BLaER1 (cell line): ENCODE measurements around the gene HSH2D.

Experiments
- H3K27ac ChIP-seq: shearing (Covaris generic); formaldehyde crosslinking; 2 replicates; pipeline ENCODE4 v1.8.1; 2022
- H3K27me3 ChIP-seq: shearing (Covaris generic); formaldehyde crosslinking; 2 replicates; pipeline ENCODE4 v1.8.1; 2022
- H3K36me3 ChIP-seq: shearing (Covaris generic); formaldehyde crosslinking; 2 replicates; pipeline ENCODE4 v1.8.1; 2022
- H3K4me1 ChIP-seq: shearing (Covaris generic); formaldehyde crosslinking; 2 replicates; pipeline ENCODE4 v1.8.1; 2022
- H3K4me2 ChIP-seq: shearing (Covaris generic); formaldehyde crosslinking; 2 replicates; pipeline ENCODE4 v1.8.1; 2022
- H3K4me3 ChIP-seq: shearing (Covaris generic); formaldehyde crosslinking; 2 replicates; pipeline ENCODE4 v1.8.1; 2022
- H3K9ac ChIP-seq: shearing (Covaris generic); formaldehyde crosslinking; 2 replicates; pipeline ENCODE4 v1.8.1; 2022
- H3K9me3 ChIP-seq: shearing (Covaris generic); formaldehyde crosslinking; 2 replicates; pipeline ENCODE4 v1.8.1; 2022
- H4K20me1 ChIP-seq: shearing (Covaris generic); formaldehyde crosslinking; 2 replicates; pipeline ENCODE4 v1.8.1; 2022
- Cebpa-rat ChIP-seq: shearing (Covaris generic); IDR thresholded peaks from 2 replicates; pipeline ENCODE4 v1.8.1; 2022

Gene HSH2D

DNA sequence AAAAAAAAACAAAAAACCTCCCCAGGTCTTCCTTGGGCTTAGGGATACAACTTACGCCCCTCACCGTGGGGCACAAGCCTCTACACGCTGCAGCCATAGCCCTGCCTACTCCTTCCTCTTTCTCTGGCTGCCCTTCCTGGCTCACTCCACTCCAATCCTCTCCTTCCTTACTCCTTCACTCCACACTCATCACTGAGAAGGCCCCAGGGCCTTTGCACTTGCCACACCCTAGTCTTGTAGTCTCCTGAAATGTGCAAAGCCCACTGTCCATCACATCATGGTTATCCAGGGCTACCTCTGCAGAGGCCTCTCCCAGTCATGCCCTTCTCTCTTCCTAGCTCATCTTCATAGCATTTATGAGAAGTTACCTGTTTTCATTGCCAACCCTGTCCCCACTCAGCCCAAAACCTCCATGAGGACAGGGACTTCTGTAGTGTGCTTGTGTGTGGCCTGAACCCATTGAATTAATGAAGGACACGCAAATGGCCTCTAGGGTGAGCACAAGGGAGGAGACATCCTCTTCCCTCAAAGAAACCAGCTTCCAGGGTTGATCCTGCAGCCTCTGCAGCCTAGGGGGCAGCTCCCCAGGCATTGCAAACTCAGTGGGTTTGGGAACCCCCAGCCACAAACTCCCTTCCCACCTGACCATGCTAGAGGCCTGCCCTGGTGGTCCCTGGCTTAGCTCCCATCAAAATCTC is 7.9 kb upstream of the HSH2D start:
- Histone ChIP-seq H3K9me3 (peaks cover 3% of the 10 kb centered on the region; the same call in 1 of the 2 replicates), H3K4me2 (no peak overlapping the region; the same call in 1 of the 2 replicates), H3K27me3 (no peaks in the 10 kb centered on the region), H4K20me1 (no peaks in the 10 kb centered on the region), H3K36me3 (peaks cover 53% of the 10 kb centered on the region), H3K4me3 (no peak overlapping the region), H3K9ac (no peak overlapping the region), H3K4me1 (peaks cover 94% of the 10 kb centered on the region), H3K27ac (peak overlapping the region; percentile 32; the same call in 1 of the 2 replicates)
- no peak for TF ChIP-seq Cebpa-rat

DNA sequence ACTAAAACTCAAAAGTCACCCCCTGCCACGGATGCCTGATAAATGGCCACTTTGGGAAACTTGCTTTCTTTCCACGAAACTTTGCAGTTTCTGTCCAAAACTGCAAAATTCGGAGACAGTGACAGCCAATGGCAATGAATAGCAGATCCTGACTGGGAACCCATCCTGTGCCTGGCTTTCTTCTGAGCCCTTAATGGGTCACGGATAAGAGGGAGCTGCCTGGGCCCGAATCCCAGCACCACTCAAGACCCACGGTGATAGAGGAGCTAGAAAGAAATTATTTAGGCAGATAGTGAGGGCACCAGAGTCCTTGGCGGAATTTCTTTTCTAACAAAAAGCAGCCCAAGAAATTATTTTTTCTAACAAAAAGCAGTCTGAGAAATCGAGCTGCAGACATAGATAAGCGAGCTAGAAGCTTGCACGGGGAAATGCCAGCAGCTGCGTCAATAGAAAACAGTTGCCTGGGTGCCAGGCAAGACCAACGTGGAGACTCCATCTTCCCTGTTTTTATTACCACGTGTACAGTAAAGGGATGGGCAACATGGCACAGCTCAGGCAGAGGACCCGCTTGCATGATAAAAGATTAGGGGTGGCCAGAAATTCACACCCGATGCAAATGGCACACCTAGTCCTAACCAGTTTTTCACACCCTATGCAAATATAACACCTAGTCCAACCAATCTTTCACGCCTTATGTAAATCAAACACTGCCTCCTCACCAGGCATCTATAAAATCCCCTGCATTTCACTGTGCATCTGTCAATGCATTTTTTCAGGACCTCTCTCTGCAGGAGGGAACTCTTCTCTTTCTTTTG is 7.1 kb upstream of the HSH2D start:
- H3K27me3 ChIP-seq: no peaks in the 10 kb centered on the region
- H3K4me1 ChIP-seq: peaks cover 97% of the 10 kb centered on the region
- H3K9ac ChIP-seq: no peak overlapping the region
- H4K20me1 ChIP-seq: no peaks in the 10 kb centered on the region
- peaks cover 3% of the 10 kb centered on the region; the same call in 1 of the 2 replicates for H3K9me3 ChIP-seq
- H3K27ac ChIP-seq: peak overlapping the region; percentile 32
- no peak overlapping the region for H3K4me3 ChIP-seq
- 0 out of 2 replicates have a peak overlapping the region, but pooled peaks have one; percentile 4 for H3K4me2 ChIP-seq
- no peak for TF ChIP-seq Cebpa-rat
- peaks cover 45% of the 10 kb centered on the region for H3K36me3 ChIP-seq

DNA sequence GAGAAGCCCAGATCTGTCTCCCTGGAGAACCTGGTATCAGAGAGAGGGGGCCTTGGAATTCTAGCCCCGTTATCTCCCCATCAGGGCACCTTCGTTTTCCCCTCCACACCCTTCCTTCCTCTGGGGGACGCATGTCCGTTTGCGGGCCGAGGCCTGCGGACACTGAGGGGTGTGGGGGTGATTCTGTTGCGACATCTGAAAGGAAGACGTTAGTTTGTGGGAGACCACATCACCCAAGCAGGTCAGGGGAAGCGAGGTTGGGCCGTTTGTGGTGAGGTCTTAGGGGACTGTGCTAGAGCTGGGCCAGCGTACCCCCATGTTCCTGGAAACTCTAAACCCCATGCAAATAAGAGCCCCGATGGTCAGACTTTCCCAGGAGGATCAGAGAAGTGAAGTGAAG is 3.7 kb upstream of the HSH2D start:
- Histone ChIP-seq H4K20me1 (no peaks in the 10 kb centered on the region), H3K4me2 (peak overlapping the region; percentile 91), H3K36me3 (peaks cover 11% of the 10 kb centered on the region; the same call in 1 of the 2 replicates), H3K27ac (peak overlapping the region; percentile 89), H3K4me3 (peak overlapping the region; percentile 18; the same call in 1 of the 2 replicates), H3K9me3 (no peaks in the 10 kb centered on the region), H3K4me1 (peaks cover 97% of the 10 kb centered on the region), H3K9ac (peak overlapping the region; percentile 64), H3K27me3 (no peaks in the 10 kb centered on the region)
- TF ChIP-seq Cebpa-rat: peak; percentile 90

DNA sequence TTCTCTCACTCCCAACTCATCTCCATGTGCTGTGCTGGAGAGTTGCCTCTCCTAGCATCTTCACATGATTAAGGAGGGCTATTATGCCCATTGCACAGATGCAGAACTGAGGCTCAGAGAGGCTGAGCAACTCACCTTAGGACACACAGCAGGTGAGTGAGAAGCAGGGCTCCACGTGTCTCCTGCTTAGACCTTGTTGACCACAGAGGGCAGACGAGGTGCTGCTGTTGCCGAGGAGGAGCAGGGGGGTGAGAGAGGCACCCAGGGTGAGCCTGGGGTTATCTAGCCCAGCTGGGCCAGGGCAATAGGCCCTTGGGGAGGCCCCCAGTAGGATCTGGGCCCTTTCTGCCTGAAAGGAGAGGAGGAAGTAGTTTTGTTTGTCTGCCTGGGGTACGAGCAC is 2.4 kb upstream of the HSH2D start:
- Histone ChIP-seq H3K27me3 (no peaks in the 10 kb centered on the region), H3K9me3 (no peaks in the 10 kb centered on the region), H3K4me1 (peaks cover 97% of the 10 kb centered on the region), H3K4me3 (no peak overlapping the region), H3K27ac (peak overlapping the region; percentile 89), H3K9ac (no peak overlapping the region; the same call in 1 of the 2 replicates), H4K20me1 (no peaks in the 10 kb centered on the region), H3K36me3 (no peaks in the 10 kb centered on the region), H3K4me2 (peak overlapping the region; percentile 91)
- no peak for TF ChIP-seq Cebpa-rat

DNA sequence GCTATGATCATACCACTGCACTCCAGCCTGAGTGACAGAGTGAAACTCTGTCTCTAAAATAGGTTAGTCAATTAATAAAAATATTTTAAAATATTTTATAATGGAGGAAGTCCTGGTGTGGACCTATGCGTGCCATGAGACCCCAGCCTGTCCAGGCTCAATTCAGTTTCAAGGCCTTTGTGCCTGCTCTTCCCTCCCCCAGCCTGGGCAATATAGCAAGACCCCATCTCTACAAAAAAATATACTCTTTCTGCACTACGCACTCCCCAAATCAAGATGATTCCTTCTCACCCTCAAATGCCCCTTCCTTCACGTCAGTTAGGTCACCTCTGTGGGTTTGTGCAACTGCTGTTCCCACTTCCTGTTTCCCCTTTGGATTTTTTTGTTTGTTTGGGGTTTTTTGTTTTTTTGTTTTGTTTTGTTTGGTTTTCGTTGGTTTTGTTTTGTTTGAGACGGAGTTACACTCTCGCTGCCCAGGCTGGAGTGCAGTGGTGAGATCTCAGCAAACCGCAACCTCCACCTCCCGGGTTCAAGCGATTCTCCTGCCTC is 1.4 kb upstream of the HSH2D start:
- peak overlapping the region; percentile 89 for H3K27ac ChIP-seq
- no peaks in the 10 kb centered on the region for H3K36me3 ChIP-seq
- no peak for TF ChIP-seq Cebpa-rat
- peaks cover 97% of the 10 kb centered on the region for H3K4me1 ChIP-seq
- H3K4me3 ChIP-seq: no peak overlapping the region
- no peak overlapping the region for H3K9ac ChIP-seq
- H3K9me3 ChIP-seq: no peaks in the 10 kb centered on the region
- peak overlapping the region; percentile 91 for H3K4me2 ChIP-seq
- no peaks in the 10 kb centered on the region for H4K20me1 ChIP-seq
- no peaks in the 10 kb centered on the region for H3K27me3 ChIP-seq

DNA sequence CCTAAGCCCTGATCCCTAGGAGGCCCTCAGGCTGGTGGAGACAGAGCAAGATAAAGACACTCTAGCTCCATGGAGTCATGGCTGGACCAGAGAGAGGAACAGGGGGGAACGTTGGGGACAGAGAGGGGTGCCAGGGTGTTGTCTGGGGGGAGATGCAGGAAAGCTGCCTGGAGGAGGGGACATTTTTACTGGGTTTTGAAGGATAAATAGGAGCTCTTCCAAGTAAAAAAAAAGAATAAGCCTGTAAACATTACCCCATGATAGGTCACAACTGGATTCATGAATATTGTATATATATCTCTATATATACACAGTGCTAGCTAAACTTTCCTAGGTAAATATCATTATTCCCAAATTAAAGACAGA is 714 bp downstream of the HSH2D start:
- Histone ChIP-seq H3K27me3 (no peaks in the 10 kb centered on the region), H3K9ac (peak overlapping the region; percentile 73), H3K9me3 (no peaks in the 10 kb centered on the region), H3K36me3 (peaks cover 9% of the 10 kb centered on the region; the same call in 1 of the 2 replicates), H3K27ac (peak overlapping the region; percentile 89), H3K4me2 (peak overlapping the region; percentile 91), H4K20me1 (no peaks in the 10 kb centered on the region), H3K4me3 (peak overlapping the region; percentile 60), H3K4me1 (peaks cover 100% of the 10 kb centered on the region)
- no peak for TF ChIP-seq Cebpa-rat

DNA sequence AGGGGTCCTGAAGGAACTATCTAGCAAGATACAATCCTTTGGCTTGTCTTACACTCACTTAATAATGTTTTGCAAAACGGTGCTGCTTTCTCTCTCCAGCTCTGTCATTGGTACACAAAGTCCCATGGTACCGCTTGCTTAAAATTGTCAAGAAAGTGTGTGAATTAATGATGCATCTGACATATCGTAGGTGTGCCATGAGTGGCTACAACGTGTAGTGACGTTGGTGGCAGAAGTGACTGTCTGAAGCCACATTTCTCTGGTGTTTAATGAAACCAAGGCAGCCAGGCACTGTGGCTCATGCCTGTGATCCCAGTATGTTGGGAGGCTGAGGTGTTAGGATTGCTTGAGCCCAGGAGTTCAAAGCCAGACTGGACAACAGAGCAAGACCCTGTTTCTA is 2.6 kb downstream of the HSH2D start:
- no peaks in the 10 kb centered on the region for H3K9me3 ChIP-seq
- H4K20me1 ChIP-seq: no peaks in the 10 kb centered on the region
- no peak overlapping the region for H3K9ac ChIP-seq
- TF ChIP-seq Cebpa-rat: no peak
- peak overlapping the region; percentile 91 for H3K4me2 ChIP-seq
- no peak overlapping the region for H3K4me3 ChIP-seq
- peaks cover 10% of the 10 kb centered on the region; the same call in 1 of the 2 replicates for H3K36me3 ChIP-seq
- peaks cover 100% of the 10 kb centered on the region for H3K4me1 ChIP-seq
- H3K27ac ChIP-seq: peak overlapping the region; percentile 40; the same call in 1 of the 2 replicates
- no peaks in the 10 kb centered on the region for H3K27me3 ChIP-seq

DNA sequence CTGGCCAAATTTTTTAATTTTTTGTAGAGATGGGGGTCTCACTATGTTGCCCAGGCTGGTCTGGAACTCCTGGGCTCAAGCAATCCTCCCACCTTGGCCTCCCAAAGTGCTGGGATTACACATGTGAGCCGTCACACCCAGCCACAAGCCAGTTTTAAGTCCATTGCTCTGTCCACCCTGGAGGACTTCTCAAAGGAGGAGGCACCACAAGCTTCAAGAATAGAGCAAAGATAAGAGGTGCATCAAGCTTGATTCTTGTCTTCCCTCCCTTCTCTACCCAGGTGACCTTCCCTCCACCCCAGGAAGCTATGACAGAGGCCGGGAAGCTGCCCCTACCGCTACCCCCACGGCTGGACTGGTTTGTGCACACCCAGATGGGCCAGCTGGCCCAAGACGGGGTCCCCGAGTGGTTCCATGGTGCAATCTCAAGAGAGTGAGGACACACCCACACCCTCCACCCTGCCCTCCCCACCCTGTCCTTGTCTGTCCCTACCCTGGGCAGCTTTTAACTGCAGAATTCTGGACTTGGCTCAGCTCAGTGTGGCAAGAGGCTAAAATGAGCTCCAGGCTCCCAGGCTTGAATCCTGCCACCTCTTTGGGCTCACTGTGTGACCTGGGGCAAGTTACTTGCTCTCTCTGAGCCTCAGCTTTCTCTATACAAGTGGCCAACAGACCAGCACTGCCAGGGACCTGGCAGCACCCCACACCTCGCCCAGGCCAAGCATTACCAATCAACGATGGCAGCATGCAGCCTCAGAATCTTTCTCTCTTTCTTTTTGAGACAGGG is 5.2 kb downstream of the HSH2D start:
- Histone ChIP-seq H3K36me3 (peaks cover 25% of the 10 kb centered on the region), H4K20me1 (no peaks in the 10 kb centered on the region), H3K4me2 (peak overlapping the region; percentile 91), H3K4me1 (peaks cover 79% of the 10 kb centered on the region), H3K4me3 (peak overlapping the region; percentile 39), H3K9me3 (no peaks in the 10 kb centered on the region), H3K9ac (peak overlapping the region; percentile 66), H3K27me3 (no peaks in the 10 kb centered on the region), H3K27ac (peak overlapping the region; percentile 88)
- TF ChIP-seq Cebpa-rat: no peak
